Rectal smooth muscle tissue (tissue), 1 donor: ENCODE data around the gene SGO2.
"Not testable (repeated sequence)": the region's sequence is repeated elsewhere in the genome, so short reads cannot be mapped to it uniquely, and the experiment has no call there.

Experiments used
- H3K27ac ChIP-seq: one replicate; pipeline ENCODE4 v1.7.0; 2013; ENCODE audit warnings: low read depth, low read length, inconsistent platforms
- H3K27me3 ChIP-seq: one replicate; pipeline ENCODE4 v1.7.0; 2013; ENCODE audit warnings: low read length; ENCODE audit not compliant: control insufficient read depth, insufficient read depth
- H3K36me3 ChIP-seq: one replicate; pipeline ENCODE4 v1.7.0; 2013; ENCODE audit warnings: low read length; ENCODE audit not compliant: control insufficient read depth, insufficient read depth
- H3K4me1 ChIP-seq: one replicate; pipeline ENCODE4 v1.7.0; 2013; ENCODE audit warnings: low read length; ENCODE audit not compliant: control insufficient read depth, insufficient read depth
- H3K4me3 ChIP-seq: one replicate; pipeline ENCODE4 v1.7.0; 2013; ENCODE audit warnings: low read length
- H3K9ac ChIP-seq: one replicate; pipeline ENCODE4 v1.7.0; 2013; ENCODE audit warnings: low read length

SGO2 gene

DNA sequence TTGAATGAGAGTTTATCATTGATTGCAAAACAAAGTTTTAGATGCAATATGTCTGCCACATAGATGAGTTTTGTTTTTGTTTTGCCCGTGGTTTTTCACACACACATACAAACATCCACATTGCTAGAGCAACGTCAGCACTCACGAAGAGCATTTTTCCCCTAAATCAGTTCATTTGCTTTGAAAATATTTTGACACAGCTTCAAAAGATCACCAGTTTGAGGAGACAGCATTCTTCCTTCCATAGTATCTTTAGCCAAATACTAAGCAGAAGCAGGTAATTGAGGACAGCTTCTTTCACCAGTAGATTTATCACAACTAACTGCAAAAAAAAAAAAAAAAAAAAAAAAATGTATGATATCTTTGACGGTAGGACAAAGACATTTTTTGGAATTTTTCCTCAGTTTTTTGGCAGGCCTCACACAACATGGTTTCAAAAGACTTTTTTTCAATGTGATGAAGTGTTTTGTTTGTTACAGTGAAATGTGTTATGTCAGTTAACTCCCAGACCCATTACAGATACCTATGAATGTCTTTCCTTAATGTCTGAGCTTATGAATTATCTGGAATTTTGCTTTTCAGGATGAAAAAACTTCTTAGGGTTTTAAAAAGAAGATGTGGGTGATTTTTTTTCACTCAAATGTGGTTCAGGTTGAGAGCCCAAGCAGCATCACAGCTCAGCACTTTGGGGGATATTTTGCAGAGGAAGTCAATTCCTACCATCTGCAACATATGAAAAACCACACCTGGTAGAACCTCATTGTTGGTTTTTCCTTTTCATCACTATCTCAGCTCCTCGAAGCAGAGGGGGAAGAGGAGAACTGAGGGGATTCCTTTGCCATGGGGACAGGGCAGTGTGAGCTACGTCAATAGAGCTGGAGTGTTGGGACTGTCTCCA, 91.4 kb downstream of the SGO2 start:
- no peak overlapping the region for H3K27ac ChIP-seq
- no peak overlapping the region for H3K4me3 ChIP-seq
- H3K36me3 ChIP-seq, result no peaks in the 10 kb centered on the region
- no peaks in the 10 kb centered on the region for H3K27me3 ChIP-seq
- no peaks in the 10 kb centered on the region for H3K4me1 ChIP-seq
- no peak overlapping the region for H3K9ac ChIP-seq

DNA sequence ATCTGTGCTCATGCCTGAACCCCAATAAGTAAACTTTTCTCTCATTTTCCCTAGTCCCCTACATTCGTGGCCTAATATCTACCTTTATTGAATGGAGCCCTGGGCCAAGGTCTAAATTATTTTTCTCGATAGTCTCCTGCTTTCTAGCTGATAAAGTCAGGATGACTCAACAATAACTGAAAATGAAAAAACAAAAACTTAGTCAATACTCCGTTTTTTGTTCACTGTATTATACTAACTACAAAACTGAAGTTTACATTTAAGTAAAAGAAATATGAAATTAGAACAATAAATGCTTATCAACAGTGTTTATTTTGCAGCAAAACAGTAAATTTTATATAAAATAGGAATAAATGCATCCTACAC, 92.0 kb downstream of the SGO2 start:
- Histone ChIP-seq H3K4me1 (no peaks in the 10 kb centered on the region), H3K36me3 (no peaks in the 10 kb centered on the region), H3K9ac (no peak overlapping the region), H3K27ac (no peak overlapping the region), H3K4me3 (no peak overlapping the region), H3K27me3 (no peaks in the 10 kb centered on the region)

DNA sequence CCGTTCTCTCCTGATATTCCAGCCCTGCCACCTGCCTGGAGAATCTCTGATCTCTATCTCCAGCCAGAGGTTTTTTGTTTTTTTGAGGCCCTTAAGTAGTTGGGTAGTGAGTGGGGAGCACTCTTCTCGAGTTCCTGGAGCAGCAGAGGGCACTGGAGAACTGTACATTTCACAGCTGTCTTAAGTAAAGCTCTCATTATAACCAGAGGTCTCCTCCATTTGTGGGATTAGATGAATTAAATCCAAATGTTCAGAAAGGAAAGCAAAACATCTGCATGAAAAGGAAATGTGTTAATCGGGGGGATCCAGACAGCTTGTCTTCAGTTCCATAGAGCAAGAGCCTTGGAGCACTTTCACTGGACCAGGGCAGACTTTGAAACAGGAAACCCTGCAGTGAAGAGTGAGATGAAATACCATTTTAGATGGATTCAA, 92.6 kb downstream of the SGO2 start:
- Histone ChIP-seq H3K27me3 (no peaks in the 10 kb centered on the region), H3K4me1 (no peaks in the 10 kb centered on the region), H3K27ac (no peak overlapping the region), H3K9ac (no peak overlapping the region), H3K36me3 (no peaks in the 10 kb centered on the region), H3K4me3 (no peak overlapping the region)

DNA sequence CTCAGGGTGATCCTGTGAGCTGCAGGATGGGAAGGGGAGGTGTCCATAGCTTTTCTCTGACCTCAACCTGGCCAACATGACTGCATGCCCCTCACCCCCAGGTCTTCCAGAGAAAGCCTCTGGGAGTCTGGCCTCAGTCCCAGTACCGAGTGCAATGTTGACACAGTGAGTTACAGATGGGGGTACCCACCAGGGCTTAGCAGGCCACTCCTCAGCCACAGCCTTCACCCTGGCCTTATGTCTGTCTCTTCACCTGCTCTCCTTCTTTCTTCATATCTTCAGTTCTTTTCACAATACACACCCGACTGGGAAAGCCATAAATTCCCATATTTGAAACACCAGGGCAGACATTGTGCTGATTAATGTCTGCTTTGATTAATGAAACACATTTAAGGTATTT, 93.3 kb downstream of the SGO2 start:
- no peak overlapping the region for H3K9ac ChIP-seq
- no peaks in the 10 kb centered on the region for H3K4me1 ChIP-seq
- H3K27me3 ChIP-seq, result no peaks in the 10 kb centered on the region
- no peak overlapping the region for H3K4me3 ChIP-seq
- no peak overlapping the region for H3K27ac ChIP-seq
- H3K36me3 ChIP-seq, result no peaks in the 10 kb centered on the region

DNA sequence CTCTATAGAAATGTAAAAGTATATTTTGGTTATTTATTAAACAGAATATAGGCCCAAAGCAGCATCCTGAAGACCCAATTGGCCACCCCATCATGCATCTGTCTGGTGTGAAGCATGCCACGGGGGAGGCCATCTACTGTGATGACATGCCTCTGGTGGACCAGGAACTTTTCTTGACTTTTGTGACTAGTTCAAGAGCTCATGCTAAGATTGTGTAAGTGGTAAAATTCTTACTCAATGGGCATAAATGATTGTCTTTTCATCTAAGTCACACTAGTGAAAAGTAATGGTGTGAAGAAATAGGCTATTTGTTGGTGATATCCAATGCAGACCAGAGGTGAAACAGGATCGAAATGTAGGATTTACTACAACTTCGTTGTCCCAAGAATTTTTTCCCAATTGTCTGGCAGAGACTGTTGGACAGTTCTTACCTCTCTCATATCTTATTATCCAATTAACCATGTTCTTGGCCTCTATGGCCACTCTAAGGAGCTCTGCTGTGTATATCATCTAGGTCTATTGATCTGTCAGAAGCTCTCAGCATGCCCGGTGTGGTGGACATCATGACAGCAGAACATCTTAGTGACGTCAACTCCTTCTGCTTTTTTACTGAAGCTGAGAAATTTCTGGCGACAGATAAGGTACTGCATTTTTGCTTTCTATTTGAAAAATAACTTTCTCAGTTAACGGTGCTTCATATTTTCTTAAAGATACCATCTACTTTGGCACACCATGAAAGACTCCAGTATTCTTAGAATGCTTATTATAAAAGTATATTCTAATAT, 94.8 kb downstream of the SGO2 start:
- no peak overlapping the region for H3K27ac ChIP-seq
- no peaks in the 10 kb centered on the region for H3K4me1 ChIP-seq
- H3K4me3 ChIP-seq, result no peak overlapping the region
- H3K36me3 ChIP-seq, result no peaks in the 10 kb centered on the region
- no peaks in the 10 kb centered on the region for H3K27me3 ChIP-seq
- no peak overlapping the region for H3K9ac ChIP-seq

DNA sequence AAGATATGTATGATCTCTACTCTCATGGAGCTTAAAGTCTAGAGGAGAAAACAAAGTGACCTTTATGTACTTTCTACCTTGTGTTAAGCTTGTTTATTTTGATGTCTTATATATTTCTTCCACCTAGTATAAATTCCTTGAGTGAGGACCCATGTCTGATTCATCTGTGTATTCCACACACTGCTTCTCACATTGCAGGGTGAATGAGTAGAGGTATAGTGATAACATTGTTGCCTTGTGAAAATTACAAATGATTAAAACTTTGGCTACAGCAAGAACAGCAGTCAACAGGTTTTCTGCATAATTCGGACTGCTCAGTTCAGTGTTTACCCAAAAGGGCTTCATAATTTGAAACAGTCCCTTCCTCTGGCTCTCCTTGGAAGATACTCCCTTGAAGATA, 96.1 kb downstream of the SGO2 start:
- no peak overlapping the region for H3K9ac ChIP-seq

DNA sequence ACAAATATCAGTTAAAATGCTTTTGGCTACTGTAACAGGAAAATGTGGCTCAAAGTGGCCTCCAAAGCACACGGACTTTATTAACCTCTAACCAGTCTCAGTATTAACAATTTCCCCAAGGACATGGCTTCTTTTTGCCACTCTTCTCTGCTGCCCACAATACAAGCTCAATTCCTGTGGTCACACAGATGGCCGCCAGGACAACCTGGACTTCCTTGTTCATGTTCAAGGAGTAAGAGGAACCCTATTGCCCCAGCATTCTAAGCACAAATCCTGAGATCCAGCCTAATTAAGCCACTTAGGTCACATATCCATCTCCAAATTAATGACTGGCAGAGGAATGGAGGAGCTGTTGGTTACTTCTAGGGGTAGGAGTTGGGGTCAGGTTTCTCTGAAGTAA, 98.0 kb downstream of the SGO2 start:
- H3K4me1 ChIP-seq, result no peaks in the 10 kb centered on the region
- H3K9ac ChIP-seq, result no peak overlapping the region
- no peaks in the 10 kb centered on the region for H3K27me3 ChIP-seq
- H3K4me3 ChIP-seq, result no peak overlapping the region
- H3K27ac ChIP-seq, result no peak overlapping the region
- H3K36me3 ChIP-seq, result no peaks in the 10 kb centered on the region

More for the DNA sequence above, 96.1 kb downstream of the SGO2 start:
- Histone ChIP-seq H3K27ac (no peak overlapping the region), H3K4me1 (no peaks in the 10 kb centered on the region), H3K27me3 (no peaks in the 10 kb centered on the region), H3K4me3 (no peak overlapping the region), H3K36me3 (no peaks in the 10 kb centered on the region)

DNA sequence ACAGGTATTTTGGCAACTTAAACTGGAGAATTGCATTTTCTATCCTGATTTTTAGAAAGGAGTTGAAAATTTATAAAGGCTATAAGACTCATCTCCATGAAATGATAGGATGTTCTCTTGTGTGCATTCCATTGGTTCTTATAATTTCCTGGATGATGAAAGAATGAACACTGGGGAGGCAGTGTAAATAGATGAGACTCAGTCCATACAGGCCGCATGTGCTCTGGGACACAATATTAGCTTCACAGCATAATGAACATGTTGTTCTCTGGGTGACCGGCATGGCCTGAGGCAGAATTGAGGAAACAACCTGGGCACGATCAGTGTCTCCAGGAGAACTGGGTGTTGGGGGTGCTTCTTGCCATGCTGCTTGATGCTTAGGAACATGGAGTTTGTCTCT, 98.7 kb downstream of the SGO2 start:
- H3K27ac ChIP-seq, result no peak overlapping the region
- H3K9ac ChIP-seq, result no peak overlapping the region
- no peaks in the 10 kb centered on the region for H3K27me3 ChIP-seq
- no peak overlapping the region for H3K4me3 ChIP-seq
- H3K36me3 ChIP-seq, result no peaks in the 10 kb centered on the region
- no peaks in the 10 kb centered on the region for H3K4me1 ChIP-seq

DNA sequence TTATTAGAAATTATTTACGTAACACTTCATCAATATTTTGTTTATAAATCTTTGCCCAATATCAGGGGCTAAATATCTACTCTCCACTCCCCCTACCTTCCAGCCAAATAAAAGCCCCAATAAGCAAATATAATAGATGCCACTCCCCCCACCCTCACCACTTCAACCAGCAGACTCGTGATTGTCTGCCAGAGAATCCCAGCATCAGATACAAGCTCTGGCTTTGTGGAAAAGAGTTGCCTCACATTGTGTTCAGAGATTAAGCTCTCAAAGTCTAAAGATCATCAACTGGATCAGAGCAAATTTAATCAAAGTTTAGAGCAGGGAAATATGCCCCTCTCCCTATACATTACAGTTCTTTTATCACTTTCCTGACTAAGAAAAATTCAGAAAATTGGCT, 99.3 kb downstream of the SGO2 start:
- Histone ChIP-seq H3K27ac (no peak overlapping the region), H3K4me1 (no peaks in the 10 kb centered on the region), H3K27me3 (no peaks in the 10 kb centered on the region), H3K36me3 (no peaks in the 10 kb centered on the region), H3K9ac (no peak overlapping the region), H3K4me3 (no peak overlapping the region)

DNA sequence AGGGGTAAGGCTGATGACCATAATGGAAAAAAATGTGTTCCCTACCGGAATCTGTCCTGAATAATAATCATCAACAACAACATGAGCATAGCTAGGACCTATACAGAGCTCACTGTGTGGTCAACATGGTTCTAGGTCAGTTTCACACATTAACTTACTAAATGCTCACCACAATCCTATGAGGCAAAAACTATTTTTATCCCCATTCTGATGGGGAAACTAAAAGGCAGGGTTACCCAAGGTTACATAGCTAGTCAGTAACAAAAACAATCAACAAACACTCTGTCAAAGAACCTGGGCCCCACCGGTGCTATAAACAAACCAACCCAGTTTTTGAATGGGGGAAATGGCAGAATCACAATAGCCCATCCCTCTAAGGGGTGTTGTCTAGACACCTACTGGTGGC, 100.0 kb downstream of the SGO2 start:
- no peaks in the 10 kb centered on the region for H3K4me1 ChIP-seq
- H3K36me3 ChIP-seq, result no peaks in the 10 kb centered on the region
- H3K27ac ChIP-seq, result no peak overlapping the region
- no peak overlapping the region for H3K4me3 ChIP-seq
- no peaks in the 10 kb centered on the region for H3K27me3 ChIP-seq
- no peak overlapping the region for H3K9ac ChIP-seq

DNA sequence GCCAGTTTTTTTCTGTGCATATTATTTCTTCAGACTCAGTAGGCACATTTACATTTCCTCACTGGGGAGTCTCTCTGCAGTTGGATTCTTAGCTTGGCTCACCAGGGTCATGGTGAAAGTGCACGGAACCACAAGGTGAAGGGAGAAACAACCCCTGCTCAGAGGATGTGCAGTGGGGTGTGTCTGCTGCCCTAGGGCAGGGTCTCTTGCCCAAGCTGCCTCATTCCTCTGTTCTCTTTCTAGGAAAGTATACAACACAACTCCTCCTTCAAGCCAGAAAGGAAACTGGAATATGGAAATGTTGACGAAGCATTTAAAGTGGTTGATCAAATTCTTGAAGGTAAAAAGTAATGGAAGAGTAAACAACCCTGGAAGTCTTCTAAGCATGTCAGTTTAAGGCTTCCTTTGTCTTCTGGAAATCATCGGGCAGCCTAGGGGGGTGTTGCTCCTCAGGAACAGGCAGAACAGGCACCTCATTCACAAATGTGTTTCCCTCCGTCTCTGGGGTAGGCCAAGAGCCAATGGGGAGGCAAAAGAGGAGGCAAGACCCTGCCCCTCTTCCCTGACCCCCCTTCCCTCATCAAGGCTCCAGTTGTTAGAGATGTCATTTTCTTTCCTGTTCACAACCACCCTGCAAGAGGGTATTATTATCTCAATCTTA, 101.2 kb downstream of the SGO2 start:
- Histone ChIP-seq H3K9ac (no peak overlapping the region), H3K27ac (no peak overlapping the region), H3K27me3 (no peaks in the 10 kb centered on the region), H3K36me3 (no peaks in the 10 kb centered on the region), H3K4me1 (no peaks in the 10 kb centered on the region), H3K4me3 (no peak overlapping the region)

DNA sequence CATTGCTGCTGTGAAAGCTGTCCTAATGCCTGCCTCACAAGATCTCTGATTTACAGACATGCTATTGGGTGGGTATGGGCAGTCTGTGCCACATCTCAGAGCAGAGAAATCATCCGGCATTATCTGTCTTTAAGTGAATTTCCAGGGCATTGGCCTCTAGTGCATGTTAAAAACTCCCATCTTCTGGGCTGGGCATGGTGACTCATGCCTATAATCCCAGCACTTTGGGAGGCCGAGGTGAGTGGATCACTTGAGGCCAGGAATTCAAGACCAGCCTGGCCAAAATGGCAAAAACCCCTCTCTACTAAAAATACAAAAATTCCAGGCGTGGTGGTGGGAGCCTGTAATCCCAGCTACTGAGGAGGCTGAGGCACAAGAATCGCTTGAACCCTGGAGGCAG, 102.5 kb downstream of the SGO2 start:
- not testable (repeated sequence) for H3K27ac ChIP-seq, H3K27me3 ChIP-seq, H3K36me3 ChIP-seq, H3K4me1 ChIP-seq, H3K9ac ChIP-seq, H3K4me3 ChIP-seq
